Activated effector memory CD4-positive, alpha-beta T cell treated with Interleukin-2 at 50 U/mL for 16 hours (primary cell): Measurements from ENCODE around the gene SCARB1.

ENCODE experiments used
- DNase-seq: peaks from one replicate; pipeline ENCODE4 v3.0.0-alpha.2; 2020

Gene SCARB1

GRCh38 chr12:124819080-124819479 is 44.6 kb downstream of the SCARB1 start:
- no peak for DNase-seq

GRCh38 chr12:124817076-124818000 is 46.3 kb downstream of the SCARB1 start:
- no peak for DNase-seq

DNA sequence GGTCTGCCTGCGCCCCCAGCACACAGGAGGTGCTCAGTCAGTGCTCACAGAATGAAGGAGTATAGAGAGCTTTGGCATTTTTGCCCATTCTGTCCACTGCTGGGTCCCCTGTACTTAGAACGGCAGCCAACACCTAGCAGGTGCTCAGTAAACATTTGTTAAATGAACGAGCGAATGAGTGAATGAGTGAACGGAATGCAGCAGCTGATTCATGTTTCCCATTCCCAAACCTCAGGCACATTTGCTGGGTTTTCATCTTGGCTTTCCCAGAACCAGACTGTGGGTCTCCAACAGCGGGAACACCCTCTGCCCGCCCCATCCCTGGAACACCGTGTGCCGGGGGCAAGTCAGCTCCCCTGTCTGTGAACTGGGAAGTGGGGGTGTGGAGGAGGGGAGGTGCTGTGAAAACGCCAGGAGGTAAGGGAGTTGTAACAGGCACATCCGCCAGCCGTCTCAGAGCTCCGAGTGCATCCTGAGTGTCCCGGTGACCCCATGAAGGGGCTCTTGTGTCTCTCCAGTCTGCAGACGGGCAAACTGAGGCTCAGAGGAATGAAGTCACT is 47.3 kb downstream of the SCARB1 start:
- DNase-seq: no peak

- DNase-seq: no peak
These were observed 48.7 kb downstream of the SCARB1 start for GRCh38 chr12:124814741-124815613.

- DNase-seq: no peak
These were observed 49.9 kb downstream of the SCARB1 start for GRCh38 chr12:124813782-124814181.

- DNase-seq: no peak
These were observed 50.7 kb downstream of the SCARB1 start for GRCh38 chr12:124812979-124813378.

DNA sequence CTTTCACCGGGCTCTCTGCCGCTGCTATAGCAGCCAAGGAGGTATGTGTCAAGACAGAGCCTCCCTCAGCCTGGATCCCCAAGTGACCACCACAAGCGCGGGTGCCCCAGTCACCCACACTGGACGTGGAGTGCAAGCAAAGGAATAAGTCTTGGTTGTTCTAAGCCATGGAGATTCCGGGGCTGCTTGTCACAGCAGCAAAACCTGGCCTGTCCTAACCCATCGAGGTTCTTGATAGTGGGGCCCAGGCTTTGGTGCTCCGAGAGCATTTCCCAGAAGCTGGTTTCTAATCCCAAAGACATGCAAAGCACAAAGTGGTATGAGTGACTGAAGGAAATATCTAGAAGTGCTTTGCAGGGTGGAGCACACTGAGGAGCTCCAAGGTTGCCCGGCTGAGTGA is 51.3 kb downstream of the SCARB1 start:
- DNase-seq: no peak

DNA sequence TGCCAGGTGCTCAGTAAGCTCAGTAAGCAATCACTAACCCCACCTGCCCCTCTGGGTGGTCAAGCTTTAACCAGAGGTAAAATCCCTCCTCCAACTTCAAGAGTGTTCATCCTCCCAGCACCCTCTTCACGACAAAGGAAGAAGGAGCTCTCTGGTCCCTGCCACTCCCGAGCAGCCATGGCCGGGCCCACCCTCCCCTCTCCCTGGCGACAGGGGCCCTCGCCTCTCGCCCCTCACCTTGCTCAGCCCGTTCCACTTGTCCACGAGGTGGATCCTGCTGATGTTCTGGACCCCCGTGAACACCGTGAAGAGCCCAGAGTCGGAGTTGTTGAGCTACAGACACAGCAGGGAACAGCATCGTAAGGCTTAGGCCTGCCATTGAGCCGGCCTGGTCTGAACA is 52.0 kb downstream of the SCARB1 start:
- no peak for DNase-seq

DNA sequence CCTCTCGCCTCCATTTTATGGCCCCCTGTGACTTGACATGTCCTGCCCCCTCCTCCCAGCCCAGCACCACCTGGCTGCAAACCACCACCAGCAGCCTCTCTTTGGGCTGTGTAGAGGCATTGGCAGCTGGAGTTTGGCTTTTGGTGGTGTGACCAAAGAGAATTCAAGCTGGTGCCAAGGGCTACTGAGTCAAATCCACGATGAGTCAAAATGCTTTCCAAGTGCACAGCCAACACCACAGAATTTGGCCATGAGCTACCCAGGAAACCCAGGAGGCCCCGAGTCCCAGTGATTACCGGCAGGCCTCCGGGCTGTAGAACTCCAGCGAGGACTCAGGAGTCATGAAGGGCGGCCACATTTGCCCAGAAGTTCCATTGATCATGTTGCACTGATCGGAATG is 53.8 kb downstream of the SCARB1 start:
- no peak for DNase-seq

DNA sequence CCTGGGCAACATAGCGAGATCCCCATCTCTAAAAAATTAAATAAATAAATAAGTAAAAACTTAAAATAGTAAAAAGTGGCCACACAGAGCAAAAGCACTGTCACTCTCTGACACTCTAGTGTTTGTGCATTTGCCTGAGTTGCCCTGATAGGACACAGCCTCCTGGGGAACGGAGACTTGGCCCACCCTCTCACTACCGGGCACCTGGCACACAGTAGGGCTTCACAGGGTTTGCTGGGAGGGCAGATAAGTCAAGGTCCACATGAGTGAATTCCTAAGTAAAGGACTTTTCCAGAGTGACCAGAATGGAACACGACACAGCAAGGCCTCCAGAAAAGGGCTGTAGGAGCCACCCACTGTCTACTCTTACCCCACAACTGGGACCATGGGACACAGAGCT is 54.3 kb downstream of the SCARB1 start:
- DNase-seq: no peak

DNA sequence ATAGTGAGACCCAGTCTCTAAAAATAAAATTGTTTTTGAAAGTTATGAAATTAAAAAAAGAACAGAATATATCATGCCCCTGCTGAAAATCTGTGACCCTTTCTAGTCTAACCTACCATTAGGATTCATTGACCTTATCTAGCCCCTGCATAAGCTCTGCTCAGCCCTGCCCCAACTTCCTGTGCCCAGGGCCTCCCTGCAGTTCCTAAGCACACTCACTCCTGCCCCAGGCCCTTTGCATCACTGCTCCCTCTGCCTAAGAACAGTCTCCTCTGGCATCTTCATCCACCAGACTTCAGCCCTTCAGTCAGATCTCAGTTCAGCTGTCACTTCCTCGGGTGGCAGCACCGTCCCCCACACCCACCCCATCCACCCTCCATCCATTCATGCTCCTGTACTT is 55.4 kb downstream of the SCARB1 start:
- DNase-seq: no peak

DNA sequence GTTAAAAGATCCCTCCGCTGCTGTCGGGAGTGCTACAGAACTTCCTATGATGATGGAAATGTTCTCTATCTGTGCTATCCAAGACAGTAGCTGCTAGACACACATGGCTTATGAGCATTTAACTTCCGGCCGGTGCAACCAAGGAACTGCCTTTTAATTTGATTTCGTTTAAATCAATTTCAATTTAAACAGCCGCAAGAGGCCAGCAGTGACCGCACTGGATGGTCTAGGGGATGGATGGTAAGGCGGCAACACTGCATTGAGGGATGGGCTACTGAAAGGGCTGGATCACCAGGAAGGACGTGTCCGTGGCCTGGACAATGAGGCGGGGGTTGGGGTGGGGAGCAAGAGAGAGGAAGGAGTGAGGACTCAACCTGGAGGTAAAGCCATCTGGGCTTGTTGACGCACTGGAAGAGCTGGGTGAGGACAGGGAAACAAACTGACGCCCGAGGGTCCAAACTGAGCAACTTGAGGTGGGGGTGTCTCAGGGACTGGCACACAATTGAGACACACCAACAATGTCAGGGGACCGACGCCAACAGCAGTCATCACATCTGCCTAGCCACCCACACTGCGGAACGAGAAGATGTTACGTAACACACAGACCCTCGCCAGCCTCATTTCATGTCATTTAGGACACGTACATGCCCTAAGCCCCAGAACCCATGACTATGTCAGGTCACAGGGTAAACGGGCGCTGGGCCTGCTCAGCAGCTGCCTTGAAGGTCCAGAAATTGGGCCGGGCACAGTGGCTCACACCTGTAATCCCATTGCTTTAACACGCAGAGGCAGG is 57.6 kb downstream of the SCARB1 start:
- no peak for DNase-seq

DNA sequence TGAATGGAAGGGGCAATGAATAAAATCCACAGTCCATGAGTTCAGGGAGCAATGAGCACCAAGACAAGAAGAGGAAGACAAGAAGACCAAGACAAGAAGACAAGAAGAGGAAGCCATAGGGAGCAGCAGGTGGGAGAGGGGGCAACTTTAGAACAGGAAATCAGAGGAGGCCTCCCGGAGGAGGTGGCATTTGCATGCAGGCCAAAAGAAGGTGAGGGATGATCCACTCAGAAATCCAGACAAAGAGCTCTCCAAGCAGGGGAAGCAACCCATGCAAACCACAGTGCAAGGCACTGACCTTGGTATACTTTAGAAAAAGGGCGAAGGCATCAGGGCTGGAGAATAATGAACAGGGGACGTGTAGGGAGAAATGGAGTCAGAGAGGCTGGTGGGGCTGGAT is 58.6 kb downstream of the SCARB1 start:
- no peak for DNase-seq

GRCh38 chr12:124804011-124804621 is 59.5 kb downstream of the SCARB1 start:
- no peak for DNase-seq

DNA sequence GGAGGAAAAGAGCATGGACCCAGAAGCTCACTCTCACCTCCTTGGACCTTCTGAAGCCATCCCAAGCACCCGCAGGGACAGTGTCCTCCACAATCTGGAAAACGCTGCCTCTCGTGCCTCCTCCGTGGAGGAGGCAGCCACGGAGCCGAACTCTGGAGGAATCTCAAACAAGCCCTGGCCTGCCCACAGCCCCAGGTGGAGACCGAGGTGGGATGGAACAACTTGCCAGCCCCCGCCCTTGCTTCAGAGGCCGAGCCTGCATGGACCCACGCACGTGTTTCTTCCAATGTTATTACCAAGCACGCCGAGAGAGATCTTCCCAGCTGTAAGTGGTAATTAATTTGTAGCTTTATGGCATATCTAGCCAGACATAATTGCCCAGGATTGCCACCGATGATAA is 61.3 kb downstream of the SCARB1 start:
- no peak for DNase-seq

GRCh38 chr12:124800506-124800905 is 63.2 kb downstream of the SCARB1 start:
- DNase-seq: no peak

GRCh38 chr12:124797321-124797720 is 66.3 kb downstream of the SCARB1 start:
- DNase-seq: no peak

DNA sequence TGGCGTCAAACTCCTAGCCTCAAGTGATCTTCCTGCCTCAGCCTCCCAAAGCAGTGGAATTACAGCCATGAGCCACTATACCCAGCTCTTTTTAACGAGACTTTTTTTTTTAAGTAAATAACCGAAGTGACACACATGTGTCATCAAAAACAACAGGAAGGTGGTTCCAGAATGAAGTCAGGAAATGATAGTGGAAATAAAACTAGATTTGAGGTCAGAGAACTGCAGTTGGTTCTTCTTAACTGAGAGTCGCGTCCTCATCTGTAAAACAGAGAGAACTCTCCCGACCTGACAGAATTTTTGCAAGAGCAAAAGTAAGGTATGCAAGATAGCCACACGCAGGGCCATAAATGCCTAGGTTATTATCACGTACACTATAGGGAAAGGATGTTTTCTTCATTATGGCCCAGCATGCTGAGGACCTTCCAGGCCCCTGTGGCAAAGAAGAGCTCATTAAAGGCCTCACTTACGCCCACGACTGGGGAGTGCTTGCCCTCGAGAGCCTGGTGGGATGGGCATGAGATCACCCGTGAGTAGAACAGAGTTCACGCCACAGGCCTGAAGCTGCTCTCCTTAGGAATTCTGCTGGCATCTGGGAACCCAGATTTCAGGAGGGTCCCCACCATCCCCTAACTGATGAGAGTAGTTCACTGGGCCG is 67.2 kb downstream of the SCARB1 start:
- DNase-seq: no peak

GRCh38 chr12:124795081-124795948 is 68.3 kb downstream of the SCARB1 start:
- DNase-seq: no peak

GRCh38 chr12:124792961-124793441 is 70.7 kb downstream of the SCARB1 start:
- no peak for DNase-seq

DNA sequence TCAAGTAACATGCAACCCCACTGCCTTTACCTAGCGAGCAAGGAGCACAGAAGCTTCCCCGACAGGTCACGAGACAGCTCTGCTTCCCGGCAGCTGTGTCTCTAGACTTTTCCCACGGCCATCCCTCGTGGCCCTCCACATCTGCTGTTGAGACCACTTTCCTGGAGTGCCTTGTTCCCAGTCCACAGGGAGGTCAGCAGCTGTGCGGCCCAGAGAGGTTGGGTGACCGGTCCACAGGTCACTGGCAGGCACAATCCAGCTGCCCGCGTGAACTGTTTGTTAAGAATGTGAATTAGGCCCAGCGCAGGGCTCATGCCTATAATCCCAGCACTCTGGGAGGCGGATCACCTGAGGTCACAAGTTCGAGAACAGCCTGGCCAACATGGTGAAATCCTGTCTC is 71.5 kb downstream of the SCARB1 start:
- no peak for DNase-seq
